NCI-H2107 treated with DMSO at 0.1 percent for 48 hours (cell line): ENCODE measurements around the gene ARHGAP26.

Experiments used
- DNase-seq: peaks from one replicate; lab custom pipeline; 2025; ENCODE audit not compliant: unreplicated experiment; lab: John Stamatoyannopoulos, UW

ARHGAP26 gene

GRCh38 chr5:142846406-142846805 is 76.2 kb downstream of the ARHGAP26 start:
- DNase-seq: no peak

- DNase-seq: no peak
Measured at GRCh38 chr5:142847898-142848790, 78.0 kb downstream of the ARHGAP26 start.

GRCh38 chr5:142849466-142849865 is 79.3 kb downstream of the ARHGAP26 start:
- no peak for DNase-seq

- DNase-seq: no peak
Measured at GRCh38 chr5:142849880-142850279, 79.7 kb downstream of the ARHGAP26 start.

- DNase-seq: no peak
Measured at GRCh38 chr5:142851731-142852130, 81.6 kb downstream of the ARHGAP26 start.

- DNase-seq: no peak
Measured at GRCh38 chr5:142852416-142853198, 82.4 kb downstream of the ARHGAP26 start.

GRCh38 chr5:142853682-142854081 is 83.5 kb downstream of the ARHGAP26 start:
- DNase-seq: no peak

- no peak for DNase-seq
Measured at GRCh38 chr5:142856269-142856782, 86.1 kb downstream of the ARHGAP26 start.

- no peak for DNase-seq
Measured at GRCh38 chr5:142857405-142857804, 87.2 kb downstream of the ARHGAP26 start.

GRCh38 chr5:142859037-142859436 is 88.9 kb downstream of the ARHGAP26 start:
- DNase-seq: no peak

- no peak for DNase-seq
Measured at GRCh38 chr5:142860270-142860669, 90.1 kb downstream of the ARHGAP26 start.

- DNase-seq: no peak
Measured at GRCh38 chr5:142861011-142861410, 90.8 kb downstream of the ARHGAP26 start.

GRCh38 chr5:142862594-142862993 is 92.4 kb downstream of the ARHGAP26 start:
- no peak for DNase-seq

GRCh38 chr5:142863856-142864255 is 93.7 kb downstream of the ARHGAP26 start:
- DNase-seq: no peak

GRCh38 chr5:142864290-142865260 is 94.4 kb downstream of the ARHGAP26 start:
- no peak for DNase-seq

GRCh38 chr5:142865631-142866030 is 95.5 kb downstream of the ARHGAP26 start:
- no peak for DNase-seq

- DNase-seq: peak; percentile 36
Measured at GRCh38 chr5:142866563-142867275, 96.5 kb downstream of the ARHGAP26 start.

- DNase-seq: peak; percentile 10
Measured at GRCh38 chr5:142869886-142870285, 99.7 kb downstream of the ARHGAP26 start.

GRCh38 chr5:142870532-142871362 is 100.6 kb downstream of the ARHGAP26 start:
- DNase-seq: no peak
